Lung (tissue), 12 donors: ENCODE results near the gene HNMT. TPM values are rescaled to one million over a fixed set of nuclear protein-coding genes. Genes with fewer than 3 reads are reported as not detected.

Source experiments
- ATAC-seq: fragments of 200-7000 bp; cut with Tn5 transposase; one replicate; pipeline ENCODE4 v1.9.1; 2020; ENCODE audit warnings: moderate number of reproducible peaks; ENCODE audit not compliant: insufficient read depth, low FRiP score
- DNase-seq, 3 donors: peaks; one replicate each; pipeline ENCODE4 v3.0.0-alpha.2; 2013 to 2017
- H3K27ac ChIP-seq, 2 donors: one replicate each; pipeline ENCODE4 v1.5.1; 2013; ENCODE audit warnings: mild to moderate bottlenecking in 2 of 2, moderate library complexity in 2 of 2, control low read depth in 1 of 2, inconsistent platforms in 1 of 2, low read depth in 1 of 2, low read length in 1 of 2
- H3K27me3 ChIP-seq, 3 donors: one replicate each; pipeline ENCODE4 v1.5.1; 2013; ENCODE audit warnings: low read length in 2 of 3; ENCODE audit not compliant: control insufficient read depth in 3 of 3, insufficient read depth in 3 of 3
- H3K36me3 ChIP-seq, 4 donors: one replicate each; pipeline ENCODE4 v1.5.1; 2013; ENCODE audit warnings: low read length in 4 of 4, mild to moderate bottlenecking in 1 of 4, moderate library complexity in 1 of 4; ENCODE audit not compliant: control insufficient read depth in 4 of 4, insufficient read depth in 4 of 4
- H3K4me1 ChIP-seq, 5 donors: one replicate each; pipeline ENCODE4 v1.5.1; 2013; ENCODE audit warnings: low read length in 5 of 5, mild to moderate bottlenecking in 2 of 5, moderate library complexity in 1 of 5; ENCODE audit not compliant: control insufficient read depth in 5 of 5, insufficient read depth in 5 of 5
- H3K4me3 ChIP-seq: one replicate; pipeline ENCODE4 v1.5.1; 2013; ENCODE audit warnings: mild to moderate bottlenecking, control low read depth, moderate library complexity
- H3K9ac ChIP-seq, 2 donors: one replicate each; pipeline ENCODE4 v1.5.1; 2013; ENCODE audit warnings: low read length in 2 of 2, control low read depth in 1 of 2; ENCODE audit not compliant: insufficient read depth in 1 of 2
- H3K9me3 ChIP-seq, 4 donors: one replicate each; pipeline ENCODE4 v1.5.1; 2013; ENCODE audit warnings: low read length in 3 of 4, mild to moderate bottlenecking in 1 of 4, moderate library complexity in 1 of 4; ENCODE audit not compliant: control insufficient read depth in 4 of 4, insufficient read depth in 3 of 4
- CTCF ChIP-seq: IDR thresholded peaks from 2 replicates; pipeline ENCODE4 v1.5.1; 2012; ENCODE audit warnings: mild to moderate bottlenecking; ENCODE audit errors: control extremely low read depth, extremely low read depth
- WGBS, 2 donors: extraction: QIAGEN DNeasy Blood & Tissue Kit; methylation state at CpG; one replicate each; pipeline ENCODE4 v1.1.7; 2013; 5-methylcytosine and 5-hydroxymethylcytosine counted together
- polyA plus RNA-seq, 2 donors: library from polyadenylated mRNA; stranded (reverse); fragments of 200-250 nt; gene quantifications; one replicate each; pipeline ENCODE4 v1.2.1, GENCODE V29; 2013
- total RNA-seq, 2 donors: library from RNA; depleted of rRNA in 1 of 2; stranded (reverse); fragments of >200 nt in 1 of 2; gene quantifications; one replicate each; pipeline ENCODE4 v1.2.1, GENCODE V29; 2014 to 2021
- donor health status: control.
- donor health status: control.
- donor health status: Bipolar disorder and iron deficiency.
- donor health status: healthy.
- donor health status: DM: yes; HTN: yes; CAD: no.

The HNMT gene
- total and polyA plus RNA-seq, 4 donors = 45.9 to 135 (median 77.0) TPM

- Histone ChIP-seq H3K9ac (no peak overlapping the region), H3K4me3 (no peak overlapping the region), H3K27ac (no peak overlapping the region), H3K9me3 (no peaks in the 10 kb centered on the region), H3K27me3 (no peaks in the 10 kb centered on the region), H3K36me3 (no peaks in the 10 kb centered on the region), H3K4me1 (peaks cover 0 to 10% (median 2%) of the 10 kb centered on the region in 5 donors)
- no peak for DNase-seq
- no peak for TF ChIP-seq CTCF
- 60 to 74% methylated on average over 2 of the region's 2 CpGs for WGBS, 2 donors
- no peak for ATAC-seq
Observed at GRCh38 chr2:138023976-138024375, 59.7 kb downstream of the HNMT start.

GRCh38 chr2:138026111-138027020 lies 62.1 kb downstream of the HNMT start:
- no peak for ATAC-seq
- H3K27me3 ChIP-seq = no peaks in the 10 kb centered on the region
- WGBS, 2 donors = 86 to 93% methylated on average over 6 of the region's 6 CpGs

GRCh38 chr2:138028538-138028937 lies 64.3 kb downstream of the HNMT start:
- no peak overlapping the region for H3K9ac ChIP-seq
- no peak overlapping the region for H3K27ac ChIP-seq
- H3K4me3 ChIP-seq = no peak overlapping the region
- H3K36me3 ChIP-seq = no peaks in the 10 kb centered on the region
- DNase-seq = peak in 1 of 3 donors; percentile 13
- no peak for TF ChIP-seq CTCF
- no peaks in the 10 kb centered on the region for H3K27me3 ChIP-seq
- 38 to 39% methylated on average over 2 of the region's 2 CpGs for WGBS, 2 donors
- no peaks in the 10 kb centered on the region for H3K9me3 ChIP-seq
- peak; percentile 50 for ATAC-seq
- peaks cover 0 to 9% (median 1%) of the 10 kb centered on the region in 5 donors for H3K4me1 ChIP-seq

More at GRCh38 chr2:138026111-138027020, 62.1 kb downstream of the HNMT start:
- no peaks in the 10 kb centered on the region for H3K36me3 ChIP-seq
- no peak for TF ChIP-seq CTCF
- DNase-seq = no peak
- H3K4me3 ChIP-seq = no peak overlapping the region
- no peaks in the 10 kb centered on the region for H3K9me3 ChIP-seq
- no peak overlapping the region for H3K9ac ChIP-seq
- H3K4me1 ChIP-seq = peaks cover 0 to 9% (median 0%) of the 10 kb centered on the region in 5 donors
- no peak overlapping the region for H3K27ac ChIP-seq
